HepG2 (cell line): ENCODE data around the gene MCOLN1. TPM values are rescaled to one million over a fixed set of nuclear protein-coding genes. Genes with fewer than 3 reads are reported as not detected.

ENCODE experiments used
- ATF7-NPFF ChIP-seq: sonication (generic); formaldehyde crosslinking; IDR thresholded peaks from 2 replicates; pipeline ENCODE4 v1.8.1; 2023; ENCODE audit warnings: mild to moderate bottlenecking, low read depth, missing genetic modification reagents, moderate library complexity
- BRF2 ChIP-seq: sonication (generic); formaldehyde crosslinking; IDR thresholded peaks from 2 replicates; pipeline ENCODE4 v1.8.1; 2022; ENCODE audit warnings: mild to moderate bottlenecking, missing genetic modification reagents
- CENPBD1 ChIP-seq: sonication (generic); formaldehyde crosslinking; IDR thresholded peaks from 2 replicates; pipeline ENCODE4 v1.8.0; 2022; ENCODE audit warnings: missing genetic modification reagents, low read depth, mild to moderate bottlenecking, borderline replicate concordance
- CREBL2 ChIP-seq: sonication (generic); formaldehyde crosslinking; IDR thresholded peaks from 2 replicates; pipeline ENCODE4 v1.8.1; 2023; ENCODE audit warnings: missing genetic modification reagents, mild to moderate bottlenecking, borderline replicate concordance
- EZH2 ChIP-seq: conservative IDR thresholded peaks from 2 replicates; pipeline ENCODE4 v1.6.1; 2012; ENCODE audit warnings: mild to moderate bottlenecking, low read depth, low read length, moderate library complexity
- FOXJ3 ChIP-seq: sonication (generic); formaldehyde crosslinking; IDR thresholded peaks from 2 replicates; pipeline ENCODE4 v1.4.0; 2020; ENCODE audit warnings: missing genetic modification reagents, mild to moderate bottlenecking, borderline replicate concordance
- GLMP ChIP-seq: sonication (generic); formaldehyde crosslinking; IDR thresholded peaks from 2 replicates; pipeline ENCODE4 v1.9.0; 2021; ENCODE audit warnings: missing genetic modification reagents, mild to moderate bottlenecking, borderline replicate concordance
- GRHL1 ChIP-seq: sonication (generic); formaldehyde crosslinking; conservative IDR thresholded peaks from 2 replicates; pipeline ENCODE4 v1.8.0; 2022; ENCODE audit warnings: missing genetic modification reagents
- MXI1 ChIP-seq: IDR thresholded peaks from 3 replicates; pipeline ENCODE4 v1.6.1; 2012; ENCODE audit warnings: low read depth, low read length, inconsistent platforms, borderline replicate concordance
- PBX3 ChIP-seq: sonication (generic); formaldehyde crosslinking; IDR thresholded peaks from 2 replicates; pipeline ENCODE4 v1.8.1; 2023; ENCODE audit warnings: missing genetic modification reagents, inconsistent platforms, borderline replicate concordance
- XRCC5 ChIP-seq: fragments of 200-400 bp; formaldehyde crosslinking; optimal IDR thresholded peaks from 2 replicates; pipeline ENCODE3; 2017; ENCODE audit warnings: mild to moderate bottlenecking, low read length
- ZBTB34 ChIP-seq: sonication (generic); formaldehyde crosslinking; IDR thresholded peaks from 2 replicates; pipeline ENCODE4 v1.8.0; 2022; ENCODE audit warnings: mild to moderate bottlenecking, missing genetic modification reagents
- ZBTB37 ChIP-seq: sonication (generic); formaldehyde crosslinking; IDR thresholded peaks from 2 replicates; pipeline ENCODE4 v1.4.0; 2020; ENCODE audit warnings: mild to moderate bottlenecking, missing genetic modification reagents
- ZBTB8A ChIP-seq: sonication (generic); formaldehyde crosslinking; IDR thresholded peaks from 2 replicates; pipeline ENCODE4 v1.4.0; 2020; ENCODE audit warnings: mild to moderate bottlenecking, low read depth, missing genetic modification reagents, borderline replicate concordance
- ZNF484 ChIP-seq: sonication (generic); formaldehyde crosslinking; IDR thresholded peaks from 2 replicates; pipeline ENCODE4 v1.5.1; 2020; ENCODE audit warnings: mild to moderate bottlenecking, low read depth, missing genetic modification reagents, borderline replicate concordance
- ZNF569 ChIP-seq: sonication (generic); formaldehyde crosslinking; IDR thresholded peaks from 2 replicates; pipeline ENCODE4 v1.5.0; 2020; ENCODE audit warnings: mild to moderate bottlenecking, missing genetic modification reagents, moderate library complexity, borderline replicate concordance
- ZNF589 ChIP-seq: sonication (generic); formaldehyde crosslinking; conservative IDR thresholded peaks from 2 replicates; pipeline ENCODE4 v1.8.0; 2022; ENCODE audit warnings: mild to moderate bottlenecking, moderate library complexity, missing genetic modification reagents
- ZNF605 ChIP-seq: sonication (generic); formaldehyde crosslinking; IDR thresholded peaks from 2 replicates; pipeline ENCODE4 v1.8.0; 2022; ENCODE audit warnings: mild to moderate bottlenecking, missing genetic modification reagents
- ZNF724P ChIP-seq: sonication (generic); formaldehyde crosslinking; IDR thresholded peaks from 2 replicates; pipeline ENCODE4 v1.8.0; 2022; ENCODE audit warnings: missing genetic modification reagents, borderline replicate concordance
- ZNF749 ChIP-seq: sonication (generic); formaldehyde crosslinking; IDR thresholded peaks from 2 replicates; pipeline ENCODE4 v1.8.0; 2022; ENCODE audit warnings: mild to moderate bottlenecking, missing genetic modification reagents, moderate library complexity, borderline replicate concordance
- polyA plus RNA-seq, 8 experiments: library from polyadenylated mRNA; depleted of rRNA in 3 of 8; stranded (reverse) in 7 of 8; unstranded in 1 of 8; fragments of >200 nt; fragmentation: Illumina TruSeq in 4 of 8; extraction: Trizol in 4 of 8; gene quantifications; 2 replicates each; pipeline versions ENCODE4 v1.2.1 to v1.2.3, GENCODE V29; 2011 to 2016; ENCODE audit warnings: low read depth in 4 of 8, missing spikeins in 1 of 8, mixed read lengths in 1 of 8; ENCODE audit not compliant: insufficient read depth in 1 of 8
- total RNA-seq, 5 experiments: library from RNA; depleted of rRNA; stranded (reverse); fragments of >200 nt; fragmentation: Illumina TruSeq; extraction: Trizol; gene quantifications; 2 replicates each; pipeline ENCODE4 v1.2.3, GENCODE V29; 2016; ENCODE audit warnings: low read depth in 1 of 5

MCOLN1 gene
- total and polyA plus RNA-seq, 2 of the 13 experiments (the other 11 are each of a cell fraction or from before 2014, with no cell fraction given), result 3.4 to 15.7 TPM

- no peak for TF ChIP-seq EZH2
- TF ChIP-seq CENPBD1, result no peak
- TF ChIP-seq ZNF589 (CRISPR knock-in tag), result no peak
- TF ChIP-seq ZBTB34 (CRISPR knock-in tag), result no peak
- TF ChIP-seq ZNF605 (CRISPR knock-in tag), result 0 out of 2 replicates have a peak, but pooled peaks have one; percentile 6
- no peak for TF ChIP-seq ZNF749
- no peak for TF ChIP-seq ZBTB37 (CRISPR knock-in tag)
- no peak for TF ChIP-seq GRHL1 (CRISPR knock-in tag)
- no peak for TF ChIP-seq FOXJ3 (CRISPR knock-in tag)
- peak; percentile 14; the same call in 1 of the 3 replicates for TF ChIP-seq MXI1
- no peak for TF ChIP-seq ZNF724P (CRISPR knock-in tag)
- no peak for TF ChIP-seq GLMP
- TF ChIP-seq ZNF569 (CRISPR knock-in tag), result no peak
- TF ChIP-seq CREBL2 (CRISPR knock-in tag), result no peak
- no peak for TF ChIP-seq PBX3 (CRISPR knock-in tag)
- TF ChIP-seq XRCC5, result no peak
- no peak for TF ChIP-seq ZBTB8A (CRISPR knock-in tag)
- TF ChIP-seq ZNF484 (CRISPR knock-in tag), result no peak
- TF ChIP-seq BRF2 (CRISPR knock-in tag), result no peak
- TF ChIP-seq ATF7-NPFF, result no peak
These were observed 11.6 kb downstream of the MCOLN1 start (continued) for GRCh38 chr19:7533925-7534480.
